Natural killer cell treated with Interleukin-12 subunit alpha and Interleukin-12 subunit beta and Interleukin-15 and Interleukin-18, amount 100 ng/mL, for 72 hours (primary cell): ENCODE data around the gene EPS8L3. TPM values are rescaled to one million over a fixed set of nuclear protein-coding genes. Genes with fewer than 3 reads are reported as not detected.

ENCODE experiments used
- ATAC-seq, 2 donors: fragments of 150-1000 bp; cut with Tn5 transposase in 1 of 2; sonication (Bioruptor Pico), chemical (Tn5 transposase) in 1 of 2; 2 replicates each; pipeline ENCODE4 v1.10.0; 2021
- DNase-seq: peaks from one replicate; pipeline ENCODE4 v3.0.0; 2022; ENCODE audit warnings: low spot score
- H3K27ac Mint-ChIP-seq, 2 donors: 1 replicate in 1 of 2; 2 replicates in 1 of 2; pipeline ENCODE4 v1.8.0; 2022; ENCODE audit warnings: mixed read lengths in 2 of 2, mild to moderate bottlenecking in 1 of 2, moderate library complexity in 1 of 2
- H3K27me3 Mint-ChIP-seq, 2 donors: 1 replicate in 1 of 2; 2 replicates in 1 of 2; pipeline ENCODE4 v1.8.0; 2022; ENCODE audit warnings: mixed read lengths in 2 of 2
- H3K36me3 Mint-ChIP-seq: one replicate; pipeline ENCODE4 v1.8.0; 2022; ENCODE audit warnings: mixed read lengths
- H3K4me1 Mint-ChIP-seq, 2 donors: 1 replicate in 1 of 2; 2 replicates in 1 of 2; pipeline ENCODE4 v1.8.0; 2022; ENCODE audit warnings: low read depth in 2 of 2, mixed read lengths in 2 of 2, mild to moderate bottlenecking in 1 of 2
- H3K4me3 Mint-ChIP-seq: one replicate; pipeline ENCODE4 v1.8.0; 2022; ENCODE audit warnings: mixed read lengths
- H3K9me3 Mint-ChIP-seq: 2 replicates; pipeline ENCODE4 v1.8.0; 2022; ENCODE audit warnings: mixed read lengths
- total RNA-seq, 2 donors: library from RNA; stranded (reverse); gene quantifications; one replicate each; pipeline ENCODE4 v1.2.3, GENCODE V29; 2022

EPS8L3 gene
- total RNA-seq, 2 donors from 2014 or later = not detected

GRCh38 chr1:109739738-109740614 lies 23.7 kb downstream of the EPS8L3 start:
- H3K4me1 Mint-ChIP-seq = peaks cover 7 to 8% of the 10 kb centered on the region in 2 donors
- H3K4me3 Mint-ChIP-seq = peak overlapping the region; percentile 73
- no peaks in the 10 kb centered on the region for H3K9me3 Mint-ChIP-seq
- DNase-seq (peak; percentile 85), ATAC-seq (peak; percentile 97 to 99)
- H3K27ac Mint-ChIP-seq = no peak overlapping the region
- no peaks in the 10 kb centered on the region for H3K36me3 Mint-ChIP-seq
- peaks cover 28 to 37% of the 10 kb centered on the region in 2 donors for H3K27me3 Mint-ChIP-seq

GRCh38 chr1:109733236-109733870 lies 30.4 kb downstream of the EPS8L3 start:
- Mint-ChIP-seq H3K27ac (no peak overlapping the region), H3K9me3 (no peaks in the 10 kb centered on the region), H3K4me3 (no peak overlapping the region), H3K27me3 (peaks cover 22 to 30% of the 10 kb centered on the region in 2 donors), H3K4me1 (no peaks in the 10 kb centered on the region), H3K36me3 (no peaks in the 10 kb centered on the region)
- no peak for ATAC-seq
- DNase-seq = no peak

- H3K4me3 Mint-ChIP-seq = no peak overlapping the region
- H3K36me3 Mint-ChIP-seq = no peaks in the 10 kb centered on the region
- no peaks in the 10 kb centered on the region for H3K9me3 Mint-ChIP-seq
- H3K27ac Mint-ChIP-seq = no peak overlapping the region
- DNase-seq (no peak), ATAC-seq (no peak)
- H3K27me3 Mint-ChIP-seq = peaks cover 17 to 23% of the 10 kb centered on the region in 2 donors
- no peaks in the 10 kb centered on the region for H3K4me1 Mint-ChIP-seq
Measured at GRCh38 chr1:109732390-109732881, 31.3 kb downstream of the EPS8L3 start.

GRCh38 chr1:109730666-109731065 lies 33.1 kb downstream of the EPS8L3 start:
- Mint-ChIP-seq H3K27me3 (peaks cover 12 to 18% of the 10 kb centered on the region in 2 donors), H3K36me3 (no peaks in the 10 kb centered on the region), H3K4me1 (no peaks in the 10 kb centered on the region), H3K4me3 (no peak overlapping the region), H3K9me3 (no peaks in the 10 kb centered on the region), H3K27ac (no peak overlapping the region)
- no peak for DNase-seq
- no peak for ATAC-seq

- H3K4me1 Mint-ChIP-seq = no peaks in the 10 kb centered on the region
- peaks cover 12 to 19% of the 10 kb centered on the region in 2 donors for H3K27me3 Mint-ChIP-seq
- no peaks in the 10 kb centered on the region for H3K36me3 Mint-ChIP-seq
- no peak for DNase-seq
- ATAC-seq = no peak
- H3K4me3 Mint-ChIP-seq = no peak overlapping the region
- H3K9me3 Mint-ChIP-seq = no peaks in the 10 kb centered on the region
- H3K27ac Mint-ChIP-seq = no peak overlapping the region
Measured at GRCh38 chr1:109728870-109729269, 34.9 kb downstream of the EPS8L3 start.

GRCh38 chr1:109726728-109727373 lies 36.9 kb downstream of the EPS8L3 start:
- peaks cover 0 to 13% of the 10 kb centered on the region in 2 donors for H3K27me3 Mint-ChIP-seq
- H3K4me1 Mint-ChIP-seq = no peaks in the 10 kb centered on the region
- ATAC-seq = no peak
- no peak overlapping the region for H3K4me3 Mint-ChIP-seq
- DNase-seq = no peak
- H3K36me3 Mint-ChIP-seq = no peaks in the 10 kb centered on the region
- H3K9me3 Mint-ChIP-seq = no peaks in the 10 kb centered on the region
- H3K27ac Mint-ChIP-seq = no peak overlapping the region

GRCh38 chr1:109726007-109726406 lies 37.7 kb downstream of the EPS8L3 start:
- no peaks in the 10 kb centered on the region for H3K4me1 Mint-ChIP-seq

GRCh38 chr1:109725510-109725909 lies 38.2 kb downstream of the EPS8L3 start:
- H3K36me3 Mint-ChIP-seq = no peaks in the 10 kb centered on the region
- ATAC-seq = no peak
- H3K4me1 Mint-ChIP-seq = no peaks in the 10 kb centered on the region
- no peaks in the 10 kb centered on the region for H3K9me3 Mint-ChIP-seq
- no peak for DNase-seq
- H3K4me3 Mint-ChIP-seq = no peak overlapping the region
- peaks cover 0 to 15% of the 10 kb centered on the region in 2 donors for H3K27me3 Mint-ChIP-seq
- no peak overlapping the region for H3K27ac Mint-ChIP-seq

More at GRCh38 chr1:109726007-109726406, 37.7 kb downstream of the EPS8L3 start:
- Mint-ChIP-seq H3K27me3 (peaks cover 0 to 13% of the 10 kb centered on the region in 2 donors), H3K4me3 (no peak overlapping the region), H3K9me3 (no peaks in the 10 kb centered on the region), H3K36me3 (no peaks in the 10 kb centered on the region), H3K27ac (no peak overlapping the region)
- ATAC-seq (no peak), DNase-seq (no peak)

GRCh38 chr1:109724933-109725332 lies 38.8 kb downstream of the EPS8L3 start:
- no peak overlapping the region for H3K27ac Mint-ChIP-seq
- H3K36me3 Mint-ChIP-seq = no peaks in the 10 kb centered on the region
- H3K27me3 Mint-ChIP-seq = peaks cover 0 to 18% of the 10 kb centered on the region in 2 donors
- H3K9me3 Mint-ChIP-seq = no peaks in the 10 kb centered on the region
- no peaks in the 10 kb centered on the region for H3K4me1 Mint-ChIP-seq
- ATAC-seq = no peak
- DNase-seq = no peak
- H3K4me3 Mint-ChIP-seq = no peak overlapping the region

- Mint-ChIP-seq H3K27ac (no peak overlapping the region), H3K36me3 (no peaks in the 10 kb centered on the region), H3K4me3 (no peak overlapping the region), H3K9me3 (no peaks in the 10 kb centered on the region), H3K4me1 (no peaks in the 10 kb centered on the region), H3K27me3 (peaks cover 0 to 20% of the 10 kb centered on the region in 2 donors)
- ATAC-seq (no peak), DNase-seq (no peak)
Measured at GRCh38 chr1:109722908-109723691, 40.6 kb downstream of the EPS8L3 start.

GRCh38 chr1:109721971-109722370 lies 41.8 kb downstream of the EPS8L3 start:
- H3K27me3 Mint-ChIP-seq = peaks cover 0 to 18% of the 10 kb centered on the region in 2 donors
- no peak overlapping the region for H3K4me3 Mint-ChIP-seq

GRCh38 chr1:109721042-109721441 lies 42.7 kb downstream of the EPS8L3 start:
- Mint-ChIP-seq H3K4me1 (no peaks in the 10 kb centered on the region), H3K36me3 (no peaks in the 10 kb centered on the region), H3K27ac (no peak overlapping the region), H3K27me3 (peaks cover 0 to 15% of the 10 kb centered on the region in 2 donors), H3K4me3 (no peak overlapping the region), H3K9me3 (no peaks in the 10 kb centered on the region)
- no peak for ATAC-seq
- DNase-seq = no peak

More at GRCh38 chr1:109721971-109722370, 41.8 kb downstream of the EPS8L3 start:
- no peak for DNase-seq
- H3K9me3 Mint-ChIP-seq = no peaks in the 10 kb centered on the region
- H3K27ac Mint-ChIP-seq = no peak overlapping the region
- H3K36me3 Mint-ChIP-seq = no peaks in the 10 kb centered on the region
- H3K4me1 Mint-ChIP-seq = no peaks in the 10 kb centered on the region
- no peak for ATAC-seq

GRCh38 chr1:109719337-109719837 lies 44.3 kb downstream of the EPS8L3 start:
- DNase-seq = no peak
- H3K36me3 Mint-ChIP-seq = no peaks in the 10 kb centered on the region
- peak in 1 of 2 donors; percentile 47 for ATAC-seq
- no peaks in the 10 kb centered on the region for H3K9me3 Mint-ChIP-seq
- H3K4me3 Mint-ChIP-seq = no peak overlapping the region
- H3K27me3 Mint-ChIP-seq = peaks cover 2 to 14% of the 10 kb centered on the region in 2 donors
- no peak overlapping the region for H3K27ac Mint-ChIP-seq
- H3K4me1 Mint-ChIP-seq = no peaks in the 10 kb centered on the region
